ENCODE data around the gene GNAZ.

Gene GNAZ

GRCh38 chr22:23159291-23159630, 88.9 kb downstream of the GNAZ start:
- no peak for DNase-seq

GRCh38 chr22:23161029-23161428, 90.7 kb downstream of the GNAZ start:
- no peak for DNase-seq

- no peak for DNase-seq
Observed at GRCh38 chr22:23161574-23161973, 91.3 kb downstream of the GNAZ start.

GRCh38 chr22:23163665-23164064, 93.3 kb downstream of the GNAZ start:
- no peak for DNase-seq

GRCh38 chr22:23164091-23164490, 93.8 kb downstream of the GNAZ start:
- DNase-seq, result no peak

GRCh38 chr22:23166042-23166831, 95.9 kb downstream of the GNAZ start:
- DNase-seq, result no peak

GRCh38 chr22:23166841-23167616, 96.7 kb downstream of the GNAZ start:
- no peak for DNase-seq

- DNase-seq, result no peak
Observed at GRCh38 chr22:23168391-23169042, 98.2 kb downstream of the GNAZ start.

- no peak for DNase-seq
Observed at GRCh38 chr22:23169043-23169406, 98.7 kb downstream of the GNAZ start.
